ENCODE measurements around the gene CLEC3B.
"Not testable (repeated sequence)": the region's sequence is repeated elsewhere in the genome, so short reads cannot be mapped to it uniquely, and the experiment has no call there.

- TF ChIP-seq POLR2A (IDR thresholded peaks at IDR 0.05; ENCODE audit: low read depth, low read length); MYC (IDR thresholded peaks at IDR 0.05; ENCODE audit: insufficient read depth, insufficient read length, insufficient replicate concordance, low read length, severe bottlenecking); NFYB (IDR thresholded peaks at IDR 0.05; ENCODE audit: insufficient read depth, low read depth, low read length); HDGF (IDR thresholded peaks at IDR 0.05); SMAD1 (IDR thresholded peaks at IDR 0.05; ENCODE audit: low read depth, partially characterized antibody); CUX1 (IDR thresholded peaks at IDR 0.05; ENCODE audit: insufficient replicate concordance, low read depth, low read length): not testable (repeated sequence)
- TF ChIP-seq, protein P1, sequence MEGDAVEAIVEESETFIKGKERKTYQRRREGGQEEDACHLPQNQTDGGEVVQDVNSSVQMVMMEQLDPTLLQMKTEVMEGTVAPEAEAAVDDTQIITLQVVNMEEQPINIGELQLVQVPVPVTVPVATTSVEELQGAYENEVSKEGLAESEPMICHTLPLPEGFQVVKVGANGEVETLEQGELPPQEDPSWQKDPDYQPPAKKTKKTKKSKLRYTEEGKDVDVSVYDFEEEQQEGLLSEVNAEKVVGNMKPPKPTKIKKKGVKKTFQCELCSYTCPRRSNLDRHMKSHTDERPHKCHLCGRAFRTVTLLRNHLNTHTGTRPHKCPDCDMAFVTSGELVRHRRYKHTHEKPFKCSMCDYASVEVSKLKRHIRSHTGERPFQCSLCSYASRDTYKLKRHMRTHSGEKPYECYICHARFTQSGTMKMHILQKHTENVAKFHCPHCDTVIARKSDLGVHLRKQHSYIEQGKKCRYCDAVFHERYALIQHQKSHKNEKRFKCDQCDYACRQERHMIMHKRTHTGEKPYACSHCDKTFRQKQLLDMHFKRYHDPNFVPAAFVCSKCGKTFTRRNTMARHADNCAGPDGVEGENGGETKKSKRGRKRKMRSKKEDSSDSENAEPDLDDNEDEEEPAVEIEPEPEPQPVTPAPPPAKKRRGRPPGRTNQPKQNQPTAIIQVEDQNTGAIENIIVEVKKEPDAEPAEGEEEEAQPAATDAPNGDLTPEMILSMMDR (IDR thresholded peaks at IDR 0.05 in 2 of 3, conservative IDR thresholded peaks at IDR 0.05 in 1 of 3; ENCODE audit: control insufficient read depth in 2 of 3, extremely low read depth in 1 of 3, insufficient read depth in 1 of 3, low read depth in 3 of 3, low read length in 3 of 3), result not testable (repeated sequence)
Measured at GRCh38 chr3:45078256-45078655, 52.2 kb downstream of the CLEC3B start.
